ENCODE measurements around the gene TMEM145.

- TF ChIP-seq POLR2AphosphoS5 (IDR thresholded peaks at IDR 0.05; ENCODE audit: low read depth, low read length): no peak
- no peak for TF ChIP-seq REST (IDR thresholded peaks at IDR 0.05; ENCODE audit: insufficient read depth in 1 of 2, low read depth in 2 of 2, low read length in 1 of 2)
- no peak for TF ChIP-seq CTCF (IDR thresholded peaks at IDR 0.05)
- TF ChIP-seq TCF7L2 (IDR thresholded peaks at IDR 0.05; ENCODE audit: low read depth, low read length): no peak
- no peak for TF ChIP-seq SIN3A (IDR thresholded peaks at IDR 0.05; ENCODE audit: borderline replicate concordance, insufficient read depth, low read depth, low read length)
Observed at GRCh38 chr19:42309686-42310085, 3.4 kb upstream of the TMEM145 start.

Measured in Panc1 (cell line).